ENCODE results near the gene MRPS2. TPM values are rescaled to one million over a fixed set of nuclear protein-coding genes. Genes with fewer than 3 reads are reported as not detected.
A peak's percentile ranks its signal among the peaks of the same experiment; 100 is the strongest.

MRPS2 gene
- total RNA-seq, 1 donor from 2014 or later, result 25.5 TPM

DNA sequence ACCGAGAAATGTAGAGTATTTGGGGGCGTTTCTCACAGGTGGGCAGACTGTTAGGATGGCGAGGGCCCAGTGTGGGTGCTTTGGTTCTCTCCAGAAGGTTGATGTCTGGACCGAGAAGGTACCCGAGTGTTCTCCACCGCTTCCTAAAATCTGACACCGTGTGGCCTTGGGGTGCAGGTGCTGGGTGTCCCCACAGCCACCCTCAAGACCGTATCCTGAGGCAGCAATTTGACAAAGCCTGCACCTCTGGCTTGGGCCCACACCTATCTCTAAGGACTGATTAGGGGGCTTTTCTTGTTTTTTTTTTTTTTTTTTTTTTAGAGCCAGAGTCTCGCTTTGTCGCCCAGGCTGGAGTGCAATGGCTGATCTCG is 19.6 kb upstream of the MRPS2 start:
- ATAC-seq, result peak; percentile 7

DNA sequence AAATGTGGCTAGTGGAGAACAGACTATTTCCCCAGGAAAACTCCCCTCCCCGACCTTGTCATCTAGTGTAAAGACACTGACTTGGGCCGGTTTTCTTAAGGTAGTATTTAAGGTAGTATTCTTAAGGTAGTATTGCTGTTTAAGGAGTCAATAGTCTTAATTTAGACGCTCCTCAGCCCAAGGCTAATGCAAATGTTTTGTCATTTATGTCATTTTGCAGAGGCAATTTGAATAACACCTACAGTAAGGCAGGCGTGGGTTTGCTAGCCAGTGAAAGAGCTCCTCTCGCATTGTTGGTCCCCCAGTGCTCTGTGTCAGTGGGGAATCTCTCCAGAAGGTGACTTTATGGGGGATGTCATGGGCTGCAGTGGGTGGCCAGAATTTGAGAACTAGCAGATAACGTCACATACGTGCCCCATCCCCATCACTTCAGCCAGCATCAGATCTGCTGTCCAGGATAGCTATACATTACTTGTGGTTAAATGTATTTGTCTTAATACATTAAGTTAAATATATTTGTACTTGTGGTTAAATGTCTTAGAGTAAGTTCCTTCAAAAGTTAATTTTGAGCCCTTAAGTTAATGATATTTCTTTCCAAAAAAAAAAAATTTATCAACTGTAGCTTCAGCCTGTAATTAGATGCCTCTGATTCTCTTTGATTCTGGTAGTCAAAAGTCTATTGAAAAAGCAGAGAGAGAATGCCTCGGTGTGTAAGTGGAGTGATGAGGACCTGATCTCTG is 18.3 kb upstream of the MRPS2 start:
- ATAC-seq, result no peak

DNA sequence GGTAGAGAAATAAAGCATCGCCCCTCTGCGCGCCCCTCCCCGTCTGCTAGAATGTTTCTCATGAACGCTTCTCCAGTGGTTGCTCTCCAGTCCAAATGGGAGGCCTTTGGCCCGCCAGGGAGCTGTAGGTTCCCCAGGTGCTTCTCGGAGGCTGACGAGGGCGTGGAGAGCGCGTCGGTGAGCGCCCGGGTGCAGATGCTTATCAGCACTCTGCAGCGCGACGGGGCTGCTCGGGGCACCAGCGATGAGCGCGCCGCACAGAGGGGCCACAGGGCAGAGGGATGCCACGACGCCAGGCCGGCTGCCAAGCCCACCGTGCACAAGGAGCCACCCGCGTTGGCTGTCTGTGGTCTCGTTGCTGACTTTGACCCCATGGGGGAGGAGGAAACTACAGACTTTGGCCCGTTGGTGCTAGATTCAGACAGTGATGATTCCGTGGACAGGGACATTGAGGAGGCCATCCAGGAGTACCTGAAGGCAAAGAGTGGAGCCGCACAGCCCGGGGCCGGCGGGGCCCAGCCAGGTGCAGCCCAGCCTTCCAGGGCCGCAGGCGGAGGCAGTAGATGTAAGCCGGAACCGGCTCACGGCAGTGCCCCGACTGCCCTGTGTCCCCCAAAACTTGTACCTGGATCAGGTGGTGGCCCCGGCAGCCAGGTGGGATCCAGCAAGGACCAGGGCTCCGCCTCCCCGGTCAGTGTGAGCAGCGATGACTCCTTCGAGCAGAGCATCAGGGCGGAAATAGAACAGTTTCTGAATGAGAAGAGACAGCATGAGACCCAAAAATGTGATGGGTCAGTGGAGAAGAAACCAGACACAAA is 15.8 kb upstream of the MRPS2 start:
- no peak for ATAC-seq

DNA sequence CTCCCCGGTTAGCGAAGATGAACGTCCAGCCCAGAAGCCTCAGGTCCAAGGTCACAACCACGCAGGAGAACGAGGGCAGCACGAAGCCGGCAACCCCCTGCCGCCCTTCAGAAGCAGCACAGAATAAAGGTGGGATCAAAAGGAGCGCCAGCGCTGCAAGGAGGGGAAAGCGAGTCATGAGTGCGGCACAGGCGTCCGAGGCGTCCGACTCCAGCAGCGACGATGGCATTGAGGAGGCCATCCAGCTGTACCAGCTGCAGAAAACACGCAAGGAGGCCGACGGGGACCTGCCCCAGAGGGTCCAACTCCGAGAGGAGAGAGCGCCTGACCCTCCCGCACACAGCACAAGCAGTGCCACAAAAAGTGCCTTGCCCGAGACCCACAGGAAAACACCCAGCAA is 15.1 kb upstream of the MRPS2 start:
- ATAC-seq, result no peak

DNA sequence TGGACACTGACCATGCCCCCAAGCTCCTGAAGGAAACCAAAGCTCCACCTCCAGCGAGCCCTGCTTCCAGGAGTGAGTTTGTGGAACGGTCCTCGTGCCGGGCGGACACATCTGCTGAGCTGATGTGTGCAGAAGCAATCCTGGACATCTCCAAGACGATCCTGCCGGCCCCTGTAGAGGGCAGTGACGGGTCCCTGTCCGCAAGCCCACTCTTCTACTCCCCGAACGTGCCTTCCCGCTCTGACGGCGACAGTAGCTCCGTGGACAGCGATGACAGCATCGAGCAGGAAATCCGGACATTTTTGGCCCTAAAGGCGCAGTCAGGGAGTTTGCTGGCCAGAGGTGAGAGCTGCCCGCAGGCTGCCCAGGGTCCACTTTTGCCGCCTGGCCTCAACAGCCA is 14.7 kb upstream of the MRPS2 start:
- ATAC-seq, result no peak

DNA sequence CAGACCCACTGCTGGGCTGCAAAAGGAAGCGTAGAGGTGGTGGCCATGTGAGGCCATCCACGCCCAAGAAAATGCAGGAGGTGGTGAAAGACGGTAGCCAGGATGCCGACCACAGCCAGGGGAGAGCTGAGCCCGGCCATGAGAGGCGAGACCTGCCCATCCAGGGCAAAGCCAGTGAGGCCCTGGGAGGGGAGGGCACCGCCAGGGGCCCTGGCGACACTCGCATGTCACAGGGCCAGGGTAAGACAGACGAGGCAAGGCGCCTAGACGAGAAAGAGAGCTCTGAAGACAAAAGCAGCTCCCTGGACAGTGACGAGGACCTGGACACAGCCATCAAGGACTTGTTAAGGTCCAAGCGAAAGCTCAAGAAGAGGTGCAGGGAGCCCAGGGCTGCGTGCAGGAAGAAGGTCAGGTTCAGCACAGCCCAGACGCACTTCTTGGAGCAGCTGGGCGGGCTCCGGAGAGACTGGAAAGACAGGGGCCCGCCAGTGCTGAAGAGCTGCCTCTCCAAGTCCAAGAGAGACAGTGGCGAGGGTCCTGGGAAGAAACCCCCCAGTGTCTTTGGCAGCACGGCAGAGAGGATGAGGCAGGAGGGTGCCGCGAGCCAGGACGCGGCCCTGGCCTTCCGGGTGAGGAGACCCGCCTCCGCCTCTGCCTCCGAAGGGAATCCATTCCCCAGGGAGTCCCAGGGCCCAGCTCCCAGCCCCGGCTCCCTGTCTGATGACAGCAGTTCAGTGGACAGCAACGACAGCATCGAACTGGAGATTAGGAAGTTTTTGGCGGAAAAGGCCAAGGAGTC is 14.0 kb upstream of the MRPS2 start:
- no peak for ATAC-seq

DNA sequence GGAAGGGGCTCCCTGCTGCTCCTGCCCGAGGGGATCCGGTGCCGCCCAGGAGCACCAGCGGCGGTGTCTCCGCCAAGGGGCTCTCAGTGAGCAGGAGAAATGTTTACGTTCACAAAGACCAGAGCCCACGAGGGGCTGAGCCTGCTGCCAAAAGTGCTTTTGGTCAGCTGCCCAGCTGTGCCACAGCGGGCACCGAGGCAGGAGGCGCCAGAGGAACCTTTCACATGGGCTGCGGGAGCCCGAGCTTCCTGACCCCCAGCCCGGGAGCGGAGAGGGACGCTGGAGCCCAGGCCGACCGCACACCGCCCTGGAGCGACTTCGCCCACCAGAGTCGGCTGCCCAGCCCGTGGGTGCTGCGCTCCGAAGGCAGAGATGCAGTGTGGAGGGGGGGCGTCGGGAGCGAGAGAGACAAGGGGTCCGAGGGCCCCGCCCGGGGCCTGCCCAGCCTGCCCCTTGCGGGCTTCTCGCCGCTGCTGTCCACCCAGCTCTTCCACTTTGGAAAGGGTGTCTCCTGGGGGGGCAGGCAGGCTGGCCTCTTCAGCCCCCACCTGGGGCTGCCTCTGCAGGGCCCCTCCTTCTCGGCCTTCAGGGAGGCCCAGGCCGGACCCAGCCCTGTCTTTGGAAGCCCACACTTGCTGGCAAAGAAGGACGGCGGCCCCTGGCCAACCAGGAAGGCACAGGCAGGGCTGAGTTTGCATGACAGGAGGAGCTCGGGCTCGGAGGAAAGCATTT is 13.0 kb upstream of the MRPS2 start:
- no peak for ATAC-seq

DNA sequence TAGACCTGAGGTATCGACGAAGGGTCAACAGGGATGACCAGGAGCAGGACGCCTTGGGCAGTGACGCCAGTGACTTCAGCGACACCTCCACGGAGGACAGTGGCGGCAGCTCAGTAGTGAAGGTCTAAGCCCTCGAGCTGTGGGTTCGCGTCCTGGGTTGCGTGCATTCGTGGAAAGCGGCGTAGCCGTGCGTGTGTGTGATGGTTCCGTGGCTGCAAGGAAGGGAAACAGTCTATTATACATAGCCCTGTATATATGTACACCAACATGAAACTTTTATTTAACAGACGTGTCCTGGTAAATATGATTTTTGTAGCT is 12.5 kb upstream of the MRPS2 start:
- no peak for ATAC-seq

DNA sequence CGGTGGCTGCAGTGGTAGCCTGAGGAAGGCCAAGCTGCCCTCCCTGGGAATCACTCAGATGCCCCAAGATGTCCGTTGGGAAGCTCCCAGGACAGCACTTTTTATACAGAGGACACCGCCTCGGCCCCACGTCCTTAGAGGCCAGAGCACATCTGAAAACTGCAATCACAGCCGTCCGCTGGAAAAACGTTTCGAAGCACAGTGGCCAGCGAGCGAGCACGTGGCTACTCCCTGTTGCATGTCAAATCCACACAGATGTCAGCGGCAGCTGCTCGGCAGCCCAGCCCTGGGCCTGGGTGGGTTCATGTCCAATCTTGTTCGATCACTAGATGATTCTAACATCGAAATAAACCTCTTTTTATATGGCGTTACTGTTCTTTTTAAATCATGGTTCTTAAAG is 12.0 kb upstream of the MRPS2 start:
- no peak for ATAC-seq

DNA sequence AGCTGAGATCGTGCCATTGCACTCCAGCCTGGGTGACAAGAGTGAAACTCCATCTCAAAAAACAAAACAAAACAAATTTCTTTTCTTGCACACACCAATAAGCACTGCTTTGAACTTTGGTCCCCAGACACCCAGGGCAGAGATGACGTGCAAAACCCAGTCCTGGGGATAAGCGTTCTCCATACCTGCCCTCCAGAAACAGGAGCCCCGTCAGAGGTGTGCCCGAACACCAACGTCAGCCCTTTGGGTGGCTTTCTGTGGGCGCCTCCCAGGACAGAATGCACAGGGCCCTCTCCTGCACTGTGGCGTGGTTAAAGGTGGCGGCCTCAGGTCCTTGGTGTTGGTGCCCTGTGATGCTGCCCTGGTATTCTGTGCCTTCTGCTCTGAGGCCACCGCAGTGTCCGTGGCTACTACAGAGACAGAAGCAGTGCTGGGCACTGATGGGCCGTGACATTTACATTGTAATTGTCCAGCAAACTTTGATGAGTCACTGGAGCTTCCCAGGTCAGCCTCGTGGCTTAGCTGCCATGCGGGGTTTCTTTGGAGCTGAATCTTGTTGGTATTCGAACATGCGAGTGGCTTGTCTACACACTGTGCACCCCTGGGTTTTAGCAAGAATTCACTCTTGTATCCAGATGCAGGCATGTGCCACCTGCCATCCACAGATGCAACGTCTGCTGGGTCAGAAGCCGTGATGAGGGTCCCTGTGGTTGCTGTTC is 11.1 kb upstream of the MRPS2 start:
- ATAC-seq, result no peak

DNA sequence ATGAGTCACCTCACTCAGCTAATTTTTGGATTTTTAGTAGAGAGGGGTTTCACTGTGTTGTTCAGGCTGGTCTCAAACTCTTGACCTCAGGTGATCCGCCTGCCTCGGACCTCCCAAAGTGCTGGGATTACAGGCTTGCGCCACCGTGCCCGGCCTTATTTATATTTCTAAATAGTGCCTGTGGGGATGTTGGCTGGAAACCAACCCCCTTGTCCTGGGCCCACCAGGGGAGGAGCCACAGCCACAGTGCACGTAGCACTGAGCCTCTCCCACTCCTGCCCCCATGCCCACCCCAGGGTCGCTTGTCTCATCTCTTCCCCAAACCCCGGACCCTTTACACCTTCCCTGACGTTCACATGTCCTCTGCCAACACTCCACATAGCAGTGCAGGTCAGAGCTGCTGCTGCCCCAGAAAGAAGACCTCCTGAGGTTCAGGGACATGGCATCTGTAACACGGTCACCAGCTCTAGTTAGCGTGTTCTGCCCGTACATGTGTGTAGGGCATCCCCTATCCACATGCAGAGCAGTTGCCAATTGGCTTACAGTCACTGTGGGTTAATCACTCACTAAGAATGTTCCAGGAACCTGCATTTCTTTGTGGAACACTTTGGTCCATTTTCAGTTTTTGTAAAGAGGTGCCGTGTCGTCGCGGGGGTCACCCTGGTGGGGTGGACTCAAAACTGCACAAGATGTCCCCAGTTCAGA is 10.2 kb upstream of the MRPS2 start:
- ATAC-seq, result no peak

DNA sequence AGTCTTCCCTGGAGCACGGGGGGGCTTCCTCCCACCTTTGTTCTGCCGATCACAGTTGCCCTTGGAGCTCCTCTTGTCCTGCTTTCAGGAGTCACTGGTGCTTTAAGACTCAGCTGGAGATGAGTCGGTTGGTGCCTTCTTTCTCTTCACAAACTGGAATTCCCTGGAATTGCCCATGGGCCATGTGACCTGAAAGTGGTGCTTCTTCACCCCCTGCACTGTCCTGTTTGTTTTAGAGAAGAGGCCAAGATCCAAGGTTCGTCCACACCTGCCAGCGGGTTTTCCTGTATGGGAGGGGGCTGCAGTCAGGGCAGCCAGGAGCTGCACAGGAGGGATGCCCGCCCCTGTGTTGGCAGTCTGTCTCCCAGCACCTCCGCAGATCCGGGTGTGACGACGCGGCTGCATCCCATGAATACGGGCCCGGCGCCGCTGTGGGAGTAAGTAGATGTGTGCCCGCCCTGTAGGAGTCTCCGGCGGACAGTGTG is 9.5 kb upstream of the MRPS2 start:
- no peak for ATAC-seq

DNA sequence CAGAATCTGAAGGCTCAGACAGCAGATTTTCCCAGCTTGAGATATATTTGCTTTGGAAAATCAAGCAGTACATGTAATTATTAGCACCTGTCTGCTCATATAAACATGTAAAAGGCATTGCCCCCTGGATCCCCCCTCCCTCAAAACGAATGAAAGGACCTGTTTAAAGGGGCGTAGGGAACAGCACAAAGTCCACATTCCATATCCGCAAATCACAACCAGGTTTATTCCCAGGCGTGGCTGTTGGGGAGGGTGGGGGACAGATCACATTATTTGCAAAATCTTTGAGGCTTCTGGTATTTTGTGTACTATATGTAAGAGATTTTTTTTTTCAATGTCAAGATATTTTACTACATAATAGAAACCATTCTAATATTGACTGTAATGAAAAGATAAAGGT is 8.7 kb upstream of the MRPS2 start:
- ATAC-seq, result no peak

DNA sequence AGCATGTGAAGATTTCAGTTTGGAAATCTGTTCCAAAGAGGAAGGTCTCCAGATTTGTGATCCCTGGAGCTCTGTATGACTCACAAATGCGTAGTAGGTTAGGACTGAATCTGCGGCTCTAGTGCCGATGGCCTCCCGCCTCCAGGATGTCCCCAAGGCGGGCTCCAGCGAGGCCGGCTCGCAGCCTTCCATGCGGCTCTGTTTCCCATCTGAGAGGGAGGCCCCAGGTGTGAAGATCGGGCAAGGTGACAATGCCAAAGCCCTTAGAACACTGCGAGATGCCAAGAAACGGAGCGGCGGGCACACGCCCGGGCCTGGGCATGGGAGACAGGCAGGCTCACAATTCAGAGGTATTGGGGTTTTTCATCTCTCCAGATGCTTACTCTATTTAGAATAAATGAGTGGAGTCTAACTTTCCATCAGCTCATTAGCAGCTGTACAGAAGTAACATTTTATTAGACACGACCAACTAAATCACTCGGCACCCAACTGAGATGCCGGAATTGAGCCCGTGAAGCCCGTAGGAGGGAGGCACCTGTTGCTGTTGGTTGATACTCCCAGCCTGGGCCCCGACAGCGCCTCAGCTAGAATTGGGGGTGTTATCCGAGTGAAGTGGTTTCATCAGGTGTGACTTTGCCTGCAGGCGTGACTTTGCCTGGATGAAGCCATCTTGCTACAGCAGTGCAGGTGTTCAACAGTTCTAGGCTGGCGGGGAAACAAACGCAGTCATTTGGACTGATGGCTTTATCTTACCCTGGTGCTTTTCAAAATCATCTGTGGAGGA is 7.4 kb upstream of the MRPS2 start:
- ATAC-seq, result no peak

DNA sequence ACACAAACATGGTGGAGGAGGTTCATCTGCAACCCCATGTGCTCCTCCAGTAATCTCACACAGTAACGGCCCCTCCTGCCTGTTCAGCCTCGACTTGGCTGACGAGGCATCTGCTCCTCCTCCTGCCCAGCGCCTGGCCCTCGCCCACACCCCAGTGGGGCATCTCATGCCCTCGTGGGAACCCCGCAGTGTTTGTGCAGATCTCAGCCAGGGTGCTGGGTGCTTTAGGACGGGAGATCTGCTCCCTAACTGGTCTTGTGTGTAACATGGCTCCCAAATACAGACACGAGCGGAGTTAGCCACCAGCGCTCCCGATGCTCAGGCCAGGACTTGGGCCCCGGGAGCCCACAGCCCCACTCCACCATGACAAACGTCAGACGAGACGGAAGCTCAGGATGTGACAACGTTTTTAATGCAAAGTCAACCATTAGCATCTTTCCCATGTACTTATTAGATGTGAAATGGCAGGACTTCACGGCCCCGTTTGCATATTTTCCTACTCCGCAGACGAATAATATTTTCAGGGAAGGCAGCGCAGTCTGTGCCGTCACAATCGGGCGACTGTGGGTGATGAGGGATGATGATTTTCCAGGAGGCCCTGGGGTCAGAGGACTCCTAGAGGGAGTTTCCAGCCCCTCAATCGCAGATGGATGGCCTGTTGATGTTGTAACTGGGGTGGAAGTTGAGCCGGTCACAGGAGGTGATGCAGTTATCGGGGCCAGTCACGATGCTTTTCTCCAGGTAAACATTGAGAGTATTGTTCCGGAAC is 5.5 kb upstream of the MRPS2 start:
- no peak for ATAC-seq

DNA sequence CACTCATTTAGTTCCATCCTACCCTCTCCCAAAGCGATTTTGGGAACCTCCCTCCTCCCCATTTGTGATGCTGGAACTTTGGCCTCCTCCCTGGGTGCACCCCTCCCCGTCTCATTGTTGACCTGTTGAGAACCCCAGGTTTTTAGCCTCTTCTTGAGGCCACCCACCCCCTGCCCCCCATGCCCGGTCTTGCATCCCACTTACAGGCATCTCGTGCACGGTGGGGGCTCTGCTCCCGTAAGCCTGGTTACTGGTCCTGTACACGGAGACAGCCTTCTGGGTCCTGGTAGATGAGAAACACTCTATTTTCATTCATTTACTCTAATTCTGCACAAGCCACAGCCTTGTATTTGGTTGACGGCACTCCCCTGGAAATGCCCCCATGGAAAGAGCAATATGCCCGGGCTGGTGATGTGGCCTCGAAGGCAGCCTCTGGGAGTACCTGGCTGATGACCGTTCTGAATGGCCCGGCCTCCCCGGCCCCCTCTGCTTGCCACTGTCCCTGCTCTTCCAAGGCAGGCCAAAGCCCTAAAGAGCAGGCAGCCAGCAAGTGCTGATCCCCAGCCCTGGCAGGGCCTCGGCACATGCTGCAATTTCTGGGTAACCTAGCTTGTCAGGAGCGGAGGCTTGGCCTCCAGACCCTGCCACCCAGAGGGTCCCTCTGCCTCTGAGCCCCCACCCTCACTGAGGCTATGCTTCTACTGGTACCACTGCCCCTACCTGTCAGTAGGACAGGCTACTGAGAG is 1.9 kb upstream of the MRPS2 start:
- ATAC-seq, result no peak

DNA sequence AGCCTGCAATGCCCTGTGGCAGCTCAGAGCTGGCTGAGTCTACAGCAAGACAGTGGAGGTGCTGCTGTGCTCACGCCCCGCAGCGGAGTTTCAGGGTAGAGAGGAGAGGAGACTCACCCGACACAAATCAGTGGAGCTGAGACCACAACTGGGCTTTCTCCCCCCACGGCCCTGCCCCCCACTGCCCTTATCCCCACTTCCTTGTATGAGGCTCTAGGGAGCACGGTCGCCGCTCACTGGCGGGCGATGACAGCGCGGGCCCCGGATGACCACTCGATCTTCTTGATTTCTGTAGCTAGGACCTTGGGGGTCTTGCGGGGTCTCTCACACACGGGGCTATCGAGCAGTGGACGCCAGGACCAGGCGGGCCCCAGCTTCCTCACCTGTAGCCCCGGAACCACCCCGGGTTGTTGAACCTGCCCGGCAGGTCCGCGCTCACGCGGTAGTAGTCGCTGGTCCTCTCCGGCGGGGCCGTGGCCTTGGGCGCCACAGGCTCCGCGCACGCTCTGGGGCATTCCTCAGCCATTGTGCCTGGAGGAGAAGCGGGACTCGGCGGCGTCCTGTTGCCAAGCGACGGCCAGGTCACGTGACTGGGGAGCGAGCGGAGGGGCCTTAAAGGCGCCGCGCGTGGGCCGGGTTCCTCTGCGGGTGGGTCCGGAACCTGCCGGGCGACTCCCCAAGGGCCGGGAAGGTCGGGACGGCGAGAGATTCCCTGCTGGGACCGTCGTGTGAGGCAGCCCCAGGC is 984 bp upstream of the MRPS2 start:
- ATAC-seq, result peak; percentile 78

DNA sequence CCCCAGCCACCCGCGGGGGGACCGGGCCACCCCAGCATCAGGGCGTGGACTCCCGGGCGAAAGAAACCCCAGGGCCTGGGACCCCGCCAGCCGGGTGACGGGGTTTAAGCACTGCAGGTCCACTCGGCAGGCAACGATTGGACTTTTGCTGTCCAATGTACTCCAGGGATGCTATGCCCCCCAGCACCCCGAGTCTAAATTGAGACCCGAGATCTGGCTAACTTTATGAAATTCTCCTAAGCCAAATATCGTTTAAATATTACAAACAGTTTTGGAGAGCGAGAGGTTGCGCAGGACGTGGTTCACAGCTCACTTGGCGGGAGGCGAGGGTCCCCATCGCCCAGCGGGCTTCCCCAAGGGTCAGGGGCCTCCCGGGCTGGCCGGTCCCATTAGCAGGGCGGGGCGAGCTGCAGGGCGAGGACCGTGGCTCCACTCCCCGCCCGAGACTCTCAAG is 384 bp upstream of the MRPS2 start:
- ATAC-seq, result no peak
